Subcutaneous adipose tissue (tissue), 4 donors: ENCODE data around the gene GNAQ. TPM values are rescaled to one million over a fixed set of nuclear protein-coding genes. Genes with fewer than 3 reads are reported as not detected.

Experiments used
- total RNA-seq, 4 donors: library from RNA; depleted of rRNA; stranded (reverse); fragments of >200 nt; gene quantifications; one replicate each; pipeline ENCODE4 v1.1.0, GENCODE V29; 2016
- TF ChIP-seq, protein P1 (sequence below): fragments of 450-650 bp; IDR thresholded peaks from one replicate; pipeline ENCODE4 v1.5.1; 2016; ENCODE audit warnings: low read depth, mild to moderate bottlenecking, control low read depth, antibody characterized with exemption, moderate library complexity

Gene GNAQ
- total RNA-seq, 4 donors from 2014 or later = 41.8 to 100 (median 45.5) TPM

GRCh38 chr9:77916410-77916819 lies 115.2 kb downstream of the GNAQ start:
- TF ChIP-seq, protein P1, sequence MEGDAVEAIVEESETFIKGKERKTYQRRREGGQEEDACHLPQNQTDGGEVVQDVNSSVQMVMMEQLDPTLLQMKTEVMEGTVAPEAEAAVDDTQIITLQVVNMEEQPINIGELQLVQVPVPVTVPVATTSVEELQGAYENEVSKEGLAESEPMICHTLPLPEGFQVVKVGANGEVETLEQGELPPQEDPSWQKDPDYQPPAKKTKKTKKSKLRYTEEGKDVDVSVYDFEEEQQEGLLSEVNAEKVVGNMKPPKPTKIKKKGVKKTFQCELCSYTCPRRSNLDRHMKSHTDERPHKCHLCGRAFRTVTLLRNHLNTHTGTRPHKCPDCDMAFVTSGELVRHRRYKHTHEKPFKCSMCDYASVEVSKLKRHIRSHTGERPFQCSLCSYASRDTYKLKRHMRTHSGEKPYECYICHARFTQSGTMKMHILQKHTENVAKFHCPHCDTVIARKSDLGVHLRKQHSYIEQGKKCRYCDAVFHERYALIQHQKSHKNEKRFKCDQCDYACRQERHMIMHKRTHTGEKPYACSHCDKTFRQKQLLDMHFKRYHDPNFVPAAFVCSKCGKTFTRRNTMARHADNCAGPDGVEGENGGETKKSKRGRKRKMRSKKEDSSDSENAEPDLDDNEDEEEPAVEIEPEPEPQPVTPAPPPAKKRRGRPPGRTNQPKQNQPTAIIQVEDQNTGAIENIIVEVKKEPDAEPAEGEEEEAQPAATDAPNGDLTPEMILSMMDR = no peak

GRCh38 chr9:77915744-77916143 lies 115.9 kb downstream of the GNAQ start:
- TF ChIP-seq, protein P1 = no peak

DNA sequence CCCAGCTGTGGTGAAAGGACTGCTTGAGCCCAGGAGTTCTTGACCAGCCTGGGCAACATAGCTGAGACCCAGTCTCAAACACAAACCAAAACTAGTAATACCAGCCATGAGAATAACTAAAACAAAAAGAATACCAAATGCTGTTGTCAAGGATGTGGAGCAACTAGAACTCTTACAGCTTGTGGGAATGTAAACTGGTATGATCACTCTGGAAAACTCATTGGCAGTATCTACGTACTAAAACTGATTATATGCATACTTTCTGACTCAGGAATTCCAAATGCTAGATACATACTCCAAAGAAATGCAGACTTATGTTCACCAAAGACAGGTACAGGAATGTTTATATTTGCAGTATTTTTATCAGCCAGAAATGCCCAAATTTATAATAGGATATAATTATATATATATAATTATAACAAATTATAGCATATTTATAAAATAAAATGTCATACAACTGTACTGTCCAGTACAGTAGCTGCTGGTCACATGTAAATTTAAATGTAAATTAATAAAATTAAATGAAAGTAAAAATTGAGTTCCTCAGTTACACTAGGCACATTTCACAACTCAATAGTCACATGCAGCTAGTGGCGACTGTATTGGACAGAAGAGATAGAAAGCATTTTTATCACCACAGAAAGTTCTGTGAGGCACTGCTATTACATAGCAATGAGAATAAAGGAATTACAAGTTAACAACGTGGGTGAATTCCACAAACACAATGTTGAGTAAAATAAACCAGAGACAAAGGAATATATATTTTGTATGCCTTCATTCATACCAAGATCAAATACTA lies 118.5 kb downstream of the GNAQ start:
- TF ChIP-seq, protein P1 = no peak

DNA sequence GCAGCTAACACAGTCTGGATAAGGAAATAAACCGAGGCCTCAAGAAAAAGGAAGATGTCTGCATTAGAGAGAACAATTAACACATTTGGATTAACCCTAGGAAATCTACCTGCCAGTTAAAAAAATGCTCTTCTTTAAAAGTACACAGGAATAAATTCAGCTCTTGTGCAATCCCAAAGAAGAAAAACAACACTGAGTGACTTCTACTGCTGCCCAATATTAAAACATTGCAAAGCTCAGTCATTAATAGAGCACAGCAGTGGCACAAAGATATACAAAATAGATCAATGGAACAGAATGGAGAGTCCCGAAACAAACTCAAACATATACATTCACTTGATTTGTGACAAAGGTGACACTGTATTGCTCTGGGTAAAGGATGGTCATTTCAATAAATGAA lies 119.7 kb downstream of the GNAQ start:
- TF ChIP-seq, protein P1 = no peak

GRCh38 chr9:77910194-77910621 lies 121.4 kb downstream of the GNAQ start:
- TF ChIP-seq, protein P1 = no peak

DNA sequence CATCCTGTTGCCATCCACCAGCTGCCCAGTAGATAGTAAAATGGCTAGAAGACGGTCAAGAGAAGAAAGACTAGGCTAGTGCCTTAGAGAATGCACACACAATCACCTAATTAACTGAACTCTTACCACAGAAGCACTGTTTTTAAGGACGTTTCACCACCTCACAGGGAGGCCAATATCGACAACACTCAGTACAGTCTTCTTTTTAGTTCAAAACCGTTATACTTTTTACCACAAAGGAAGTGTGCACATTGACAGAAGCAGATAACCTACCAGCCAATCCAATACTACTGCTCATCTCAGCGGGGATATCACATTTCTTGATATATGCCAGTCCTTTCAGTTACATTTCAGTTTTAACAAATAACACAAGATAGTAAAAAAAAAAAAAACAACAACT lies 122.3 kb downstream of the GNAQ start:
- TF ChIP-seq, protein P1 = no peak

DNA sequence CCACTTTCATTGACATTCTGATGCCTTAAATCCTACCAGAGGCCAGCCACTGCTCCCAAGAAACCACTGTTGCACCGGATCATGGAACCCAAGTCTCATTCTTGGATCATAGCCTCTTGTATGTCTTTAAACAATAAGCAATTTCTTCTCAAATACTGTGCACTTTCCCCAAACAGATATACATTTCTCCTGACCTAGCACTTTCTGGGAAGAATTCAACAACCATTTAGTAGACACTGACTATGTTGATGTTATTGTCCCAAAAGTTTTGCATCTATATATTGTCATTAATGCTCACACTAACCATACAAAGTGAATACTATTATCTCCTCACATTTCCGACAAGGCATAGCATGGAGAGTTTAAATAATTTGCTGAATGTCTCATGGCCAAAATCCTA lies 123.3 kb downstream of the GNAQ start:
- TF ChIP-seq, protein P1 = no peak
